Small intestine (tissue), 16 donors: ENCODE data around the gene TNFRSF21. TPM values are rescaled to one million over a fixed set of nuclear protein-coding genes. Genes with fewer than 3 reads are reported as not detected.

Experiments
- DNase-seq, 2 donors: peaks; one replicate each; pipeline versions ENCODE4 v3.0.0 to v3.0.0-alpha.2; 2013
- FAIRE-seq: peaks from 2 replicates; lab custom pipeline; 2012; peaks lifted over from hg19 to GRCh38; lab: Jason Lieb, UNC
- H3K27ac ChIP-seq, 3 donors: one replicate each; pipeline ENCODE4 v1.5.1; 2013; ENCODE audit warnings: low read length in 2 of 3, mild to moderate bottlenecking in 2 of 3, control low read depth in 1 of 3, inconsistent platforms in 1 of 3, low read depth in 1 of 3, moderate library complexity in 1 of 3
- H3K27me3 ChIP-seq, 3 donors: one replicate each; pipeline ENCODE4 v1.6.1; 2013; ENCODE audit warnings: low read length in 3 of 3, inconsistent platforms in 1 of 3; ENCODE audit not compliant: control insufficient read depth in 3 of 3, insufficient read depth in 3 of 3
- H3K36me3 ChIP-seq, 3 donors: one replicate each; pipeline ENCODE4 v1.6.1; 2013; ENCODE audit warnings: low read length in 3 of 3, inconsistent platforms in 1 of 3, low read depth in 1 of 3, mild to moderate bottlenecking in 1 of 3, moderate library complexity in 1 of 3; ENCODE audit not compliant: control insufficient read depth in 3 of 3, insufficient read depth in 2 of 3
- H3K4me1 ChIP-seq, 3 donors: one replicate each; pipeline ENCODE4 v1.6.1; 2013; ENCODE audit warnings: low read length in 2 of 3, inconsistent platforms in 1 of 3, low read depth in 1 of 3, mild to moderate bottlenecking in 1 of 3, moderate library complexity in 1 of 3; ENCODE audit not compliant: control insufficient read depth in 3 of 3, insufficient read depth in 2 of 3
- H3K4me3 ChIP-seq, 3 donors: one replicate each; pipeline ENCODE4 v1.5.1; 2013; ENCODE audit warnings: low read length in 3 of 3, control low read depth in 1 of 3, inconsistent platforms in 1 of 3, low read depth in 1 of 3, mild to moderate bottlenecking in 1 of 3, moderate library complexity in 1 of 3
- H3K9me3 ChIP-seq, 2 donors: one replicate each; pipeline ENCODE4 v1.6.1; 2013; ENCODE audit warnings: low read depth in 1 of 2, low read length in 1 of 2; ENCODE audit not compliant: control insufficient read depth in 2 of 2, insufficient read depth in 1 of 2
- WGBS, 3 donors: extraction: QIAGEN DNeasy Blood & Tissue Kit; methylation state at CpG; one replicate each; pipeline ENCODE4 v1.1.7; 2013; 5-methylcytosine and 5-hydroxymethylcytosine counted together
- long read RNA-seq, 10 donors: transcript quantifications; one replicate each; lab custom pipeline, GENCODE V29; 2026
- polyA plus RNA-seq, 4 donors: library from polyadenylated mRNA; stranded (reverse) in 3 of 4; unstranded in 1 of 4; fragments of 200-250 nt in 3 of 4; fragments of 120-200 nt in 1 of 4; gene quantifications; one replicate each; pipeline versions ENCODE4 v1.2.1 to v1.2.3, GENCODE V29; 2013
- donor health status: healthy with polysubstance abuse.
- donor health status: control.
- donor health status: control.
- donor health status: Bipolar disorder and iron deficiency.
- donor health status: healthy.

TNFRSF21 gene
- 10 to 100 TPM in 1 of 4 donors, 1 to 10 TPM in 3; 5.4 to 28.8 (median 7.6) TPM for polyA plus RNA-seq
- long read RNA-seq, donor 1, transcript TNFRSF21-201 (6 exons, 3,595 nt), result major isoform, 7 of 7 reads
- long read RNA-seq, donor 1, partial matches to known transcripts, result 0 of 7 reads
- long read RNA-seq, donor 1, other reads (novel, unspliced or antisense), result 0 of 7 reads
- long read RNA-seq, donor 2, transcript TNFRSF21-201 (6 exons, 3,595 nt), result major isoform, 6 of 6 reads
- long read RNA-seq, donor 2, partial matches to known transcripts, result 0 of 6 reads
- long read RNA-seq, donor 2, other reads (novel, unspliced or antisense), result 0 of 6 reads
- long read RNA-seq, donor 3, partial matches to known transcripts, result 0 of 1 reads
- long read RNA-seq, donor 3, other reads (novel, unspliced or antisense), result 0 of 1 reads
- long read RNA-seq, donor 4, result 0 reads
- long read RNA-seq, donor 5, result 0 reads
- long read RNA-seq, donor 6, partial matches to known transcripts, result 0 of 4 reads
- long read RNA-seq, donor 6, other reads (novel, unspliced or antisense), result 0 of 4 reads
- long read RNA-seq, donor 7, partial matches to known transcripts, result 0 of 4 reads
- long read RNA-seq, donor 7, other reads (novel, unspliced or antisense), result 0 of 4 reads
- long read RNA-seq, donor 8, result 0 reads
- long read RNA-seq, donor 9, result 0 reads
- long read RNA-seq, donor 10, transcript TNFRSF21-201 (6 exons, 3,595 nt), result major isoform, 9 of 9 reads
- long read RNA-seq, donor 10, partial matches to known transcripts, result 0 of 9 reads
- long read RNA-seq, donor 10, other reads (novel, unspliced or antisense), result 0 of 9 reads

- Histone ChIP-seq H3K36me3 (no peaks in the 10 kb centered on the region), H3K9me3 (peaks cover 0 to 8% of the 10 kb centered on the region in 2 donors), H3K4me3 (peak within 1 kb of the TSS; percentile 57 to 82 (median 74)), H3K4me1 (peaks cover 0 to 16% (median 0%) of the 10 kb centered on the region in 3 donors), H3K27me3 (peaks cover 0 to 5% (median 0%) of the 10 kb centered on the region in 3 donors), H3K27ac (peak within 1 kb of the TSS; percentile 52 to 86 (median 74))
- FAIRE-seq (no peak), DNase-seq (peak; percentile 92 to 96)
- WGBS, 3 donors, result 1% methylated on average over 68 to 86 of the region's 86 CpGs
Observed at GRCh38 chr6:47309291-47310130, at the start of gene TNFRSF21. TNFRSF21 (minus strand) TSS chr6:47309905; CDS start chr6:47309511, 394 bp downstream.

GRCh38 chr6:47358440-47359225 is 48.9 kb upstream of the TNFRSF21 start:
- DNase-seq (peak in 1 of 2 donors; percentile 29), FAIRE-seq (no peak)
- Histone ChIP-seq H3K9me3 (no peaks in the 10 kb centered on the region), H3K4me1 (no peaks in the 10 kb centered on the region), H3K4me3 (no peak overlapping the region), H3K36me3 (no peaks in the 10 kb centered on the region), H3K27me3 (no peaks in the 10 kb centered on the region), H3K27ac (no peak overlapping the region)
- 61 to 74% (median 68%) methylated on average over 6 of the region's 6 CpGs for WGBS, 3 donors

GRCh38 chr6:47357827-47358226 is 48.1 kb upstream of the TNFRSF21 start:
- DNase-seq (no peak), FAIRE-seq (no peak)
- no peak overlapping the region for H3K27ac ChIP-seq
- H3K27me3 ChIP-seq, result no peaks in the 10 kb centered on the region
- no peaks in the 10 kb centered on the region for H3K9me3 ChIP-seq
- H3K4me1 ChIP-seq, result no peaks in the 10 kb centered on the region
- no peak overlapping the region for H3K4me3 ChIP-seq
- H3K36me3 ChIP-seq, result no peaks in the 10 kb centered on the region
- WGBS, 3 donors, result 61 to 81% (median 80%) methylated on average over 2 of the region's 2 CpGs

- H3K27ac ChIP-seq, result no peak overlapping the region
- no peaks in the 10 kb centered on the region for H3K36me3 ChIP-seq
- FAIRE-seq, result no peak
- no peak for DNase-seq
- no peaks in the 10 kb centered on the region for H3K4me1 ChIP-seq
- no peaks in the 10 kb centered on the region for H3K27me3 ChIP-seq
- no peak overlapping the region for H3K4me3 ChIP-seq
- H3K9me3 ChIP-seq, result peaks cover 0 to 6% of the 10 kb centered on the region in 2 donors
Observed at GRCh38 chr6:47355496-47355895, 45.8 kb upstream of the TNFRSF21 start.

GRCh38 chr6:47353871-47354270 is 44.2 kb upstream of the TNFRSF21 start:
- WGBS, 3 donors, result 49 to 69% (median 60%) methylated on average over 1 of the region's 1 CpG
- Histone ChIP-seq H3K4me3 (no peak overlapping the region), H3K9me3 (peaks cover 0 to 8% of the 10 kb centered on the region in 2 donors), H3K4me1 (no peaks in the 10 kb centered on the region), H3K36me3 (no peaks in the 10 kb centered on the region), H3K27me3 (no peaks in the 10 kb centered on the region), H3K27ac (no peak overlapping the region)
- FAIRE-seq (no peak), DNase-seq (no peak)

- no peak for DNase-seq
- WGBS, 3 donors, result 63 to 91% (median 74%) methylated on average over 2 of the region's 2 CpGs
- no peak overlapping the region for H3K27ac ChIP-seq
- peaks cover 0 to 13% of the 10 kb centered on the region in 2 donors for H3K9me3 ChIP-seq
- H3K27me3 ChIP-seq, result no peaks in the 10 kb centered on the region
- no peak for FAIRE-seq
- no peaks in the 10 kb centered on the region for H3K36me3 ChIP-seq
- no peaks in the 10 kb centered on the region for H3K4me1 ChIP-seq
- H3K4me3 ChIP-seq, result no peak overlapping the region
Observed at GRCh38 chr6:47352966-47353365, 43.3 kb upstream of the TNFRSF21 start.

- Histone ChIP-seq H3K4me1 (no peaks in the 10 kb centered on the region), H3K27ac (no peak overlapping the region), H3K27me3 (no peaks in the 10 kb centered on the region), H3K36me3 (no peaks in the 10 kb centered on the region), H3K9me3 (peaks cover 0 to 13% of the 10 kb centered on the region in 2 donors), H3K4me3 (no peak overlapping the region)
- no peak for FAIRE-seq
- no peak for DNase-seq
- 83 to 87% (median 85%) methylated on average over 5 of the region's 5 CpGs for WGBS, 3 donors
Observed at GRCh38 chr6:47352194-47352920, 42.7 kb upstream of the TNFRSF21 start.
